Measurements from ENCODE around the gene ASCL4. TPM values are rescaled to one million over a fixed set of nuclear protein-coding genes. Genes with fewer than 3 reads are reported as not detected.

Gene ASCL4
- total and polyA plus RNA-seq, 2 of the 13 experiments (the other 11 are each of a cell fraction or from before 2014, with no cell fraction given) = not detected

DNA sequence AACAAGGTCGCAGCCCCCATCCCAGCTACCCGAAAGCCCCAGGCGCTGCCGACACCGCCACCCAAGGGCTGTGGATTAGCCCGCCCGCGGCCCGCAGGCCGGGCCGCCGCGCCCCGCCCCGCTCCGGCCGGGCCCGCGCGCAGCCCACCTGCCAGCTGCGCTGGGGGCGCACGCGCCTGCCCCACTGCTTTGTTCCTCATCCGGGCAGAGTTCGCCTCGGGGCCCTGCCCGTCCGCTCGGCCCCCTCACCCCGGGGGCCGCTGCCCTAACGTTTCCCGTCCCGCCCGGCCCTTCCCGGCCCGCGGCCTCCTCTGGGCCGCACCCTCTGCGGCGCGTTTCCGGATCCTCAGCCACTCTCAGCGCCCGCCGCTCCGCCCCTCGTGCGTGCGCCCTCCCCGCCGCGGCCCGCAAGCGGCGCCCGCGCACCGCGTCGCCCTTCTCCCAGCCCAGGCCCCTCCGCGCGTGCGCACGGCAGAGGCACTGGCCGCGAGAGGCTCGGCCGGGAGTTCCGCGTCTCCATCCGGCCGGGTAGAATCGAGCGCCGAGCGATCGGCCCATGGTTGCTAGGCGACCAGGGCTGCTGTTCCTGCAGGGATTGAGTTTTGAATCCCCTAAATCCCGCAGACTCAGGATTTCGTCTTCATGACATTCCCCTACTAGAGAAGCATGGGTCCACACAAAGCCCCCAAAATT is 13.5 kb upstream of the ASCL4 start, which contains the start of gene PRDM4 (continued):
- TF ChIP-seq, protein P1, sequence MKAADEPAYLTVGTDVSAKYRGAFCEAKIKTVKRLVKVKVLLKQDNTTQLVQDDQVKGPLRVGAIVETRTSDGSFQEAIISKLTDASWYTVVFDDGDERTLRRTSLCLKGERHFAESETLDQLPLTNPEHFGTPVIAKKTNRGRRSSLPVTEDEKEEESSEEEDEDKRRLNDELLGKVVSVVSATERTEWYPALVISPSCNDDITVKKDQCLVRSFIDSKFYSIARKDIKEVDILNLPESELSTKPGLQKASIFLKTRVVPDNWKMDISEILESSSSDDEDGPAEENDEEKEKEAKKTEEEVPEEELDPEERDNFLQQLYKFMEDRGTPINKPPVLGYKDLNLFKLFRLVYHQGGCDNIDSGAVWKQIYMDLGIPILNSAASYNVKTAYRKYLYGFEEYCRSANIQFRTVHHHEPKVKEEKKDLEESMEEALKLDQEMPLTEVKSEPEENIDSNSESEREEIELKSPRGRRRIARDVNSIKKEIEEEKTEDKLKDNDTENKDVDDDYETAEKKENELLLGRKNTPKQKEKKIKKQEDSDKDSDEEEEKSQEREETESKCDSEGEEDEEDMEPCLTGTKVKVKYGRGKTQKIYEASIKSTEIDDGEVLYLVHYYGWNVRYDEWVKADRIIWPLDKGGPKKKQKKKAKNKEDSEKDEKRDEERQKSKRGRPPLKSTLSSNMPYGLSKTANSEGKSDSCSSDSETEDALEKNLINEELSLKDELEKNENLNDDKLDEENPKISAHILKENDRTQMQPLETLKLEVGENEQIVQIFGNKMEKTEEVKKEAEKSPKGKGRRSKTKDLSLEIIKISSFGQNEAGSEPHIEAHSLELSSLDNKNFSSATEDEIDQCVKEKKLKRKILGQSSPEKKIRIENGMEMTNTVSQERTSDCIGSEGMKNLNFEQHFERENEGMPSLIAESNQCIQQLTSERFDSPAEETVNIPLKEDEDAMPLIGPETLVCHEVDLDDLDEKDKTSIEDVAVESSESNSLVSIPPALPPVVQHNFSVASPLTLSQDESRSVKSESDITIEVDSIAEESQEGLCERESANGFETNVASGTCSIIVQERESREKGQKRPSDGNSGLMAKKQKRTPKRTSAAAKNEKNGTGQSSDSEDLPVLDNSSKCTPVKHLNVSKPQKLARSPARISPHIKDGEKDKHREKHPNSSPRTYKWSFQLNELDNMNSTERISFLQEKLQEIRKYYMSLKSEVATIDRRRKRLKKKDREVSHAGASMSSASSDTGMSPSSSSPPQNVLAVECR (CRISPR knock-in tag; IDR thresholded peaks at IDR 0.05; ENCODE audit: borderline replicate concordance) = peak; percentile 72; the same call in 1 of the 2 replicates
- TF ChIP-seq, protein P2, sequence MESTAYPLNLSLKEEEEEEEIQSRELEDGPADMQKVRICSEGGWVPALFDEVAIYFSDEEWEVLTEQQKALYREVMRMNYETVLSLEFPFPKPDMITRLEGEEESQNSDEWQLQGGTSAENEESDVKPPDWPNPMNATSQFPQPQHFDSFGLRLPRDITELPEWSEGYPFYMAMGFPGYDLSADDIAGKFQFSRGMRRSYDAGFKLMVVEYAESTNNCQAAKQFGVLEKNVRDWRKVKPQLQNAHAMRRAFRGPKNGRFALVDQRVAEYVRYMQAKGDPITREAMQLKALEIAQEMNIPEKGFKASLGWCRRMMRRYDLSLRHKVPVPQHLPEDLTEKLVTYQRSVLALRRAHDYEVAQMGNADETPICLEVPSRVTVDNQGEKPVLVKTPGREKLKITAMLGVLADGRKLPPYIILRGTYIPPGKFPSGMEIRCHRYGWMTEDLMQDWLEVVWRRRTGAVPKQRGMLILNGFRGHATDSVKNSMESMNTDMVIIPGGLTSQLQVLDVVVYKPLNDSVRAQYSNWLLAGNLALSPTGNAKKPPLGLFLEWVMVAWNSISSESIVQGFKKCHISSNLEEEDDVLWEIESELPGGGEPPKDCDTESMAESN (CRISPR knock-in tag; conservative IDR thresholded peaks at IDR 0.05) = no peak
- TF ChIP-seq NR2C2 (CRISPR knock-in tag; IDR thresholded peaks at IDR 0.05; ENCODE audit: borderline replicate concordance) = no peak
- no peak for TF ChIP-seq AKNA (CRISPR knock-in tag; IDR thresholded peaks at IDR 0.05; ENCODE audit: borderline replicate concordance)
- TF ChIP-seq NFRKB (IDR thresholded peaks at IDR 0.05) = no peak
- no peak for TF ChIP-seq ZNF124 (CRISPR knock-in tag; IDR thresholded peaks at IDR 0.05)
- no peak for TF ChIP-seq ZNF501 (CRISPR knock-in tag; IDR thresholded peaks at IDR 0.05)
- no peak for TF ChIP-seq ZNF253 (CRISPR knock-in tag; IDR thresholded peaks at IDR 0.05; ENCODE audit: borderline replicate concordance)
- no peak for TF ChIP-seq ARNT2 (CRISPR knock-in tag; IDR thresholded peaks at IDR 0.05; ENCODE audit: low read depth)
- TF ChIP-seq ZFYVE20 (CRISPR knock-in tag; IDR thresholded peaks at IDR 0.05; ENCODE audit: borderline replicate concordance, low read depth) = no peak
- peak; percentile 85 for TF ChIP-seq ZNF441 (CRISPR knock-in tag; IDR thresholded peaks at IDR 0.05; ENCODE audit: borderline replicate concordance)
- no peak for TF ChIP-seq ZFP37 (CRISPR knock-in tag; IDR thresholded peaks at IDR 0.05; ENCODE audit: borderline replicate concordance)
- TF ChIP-seq PAX8 (CRISPR knock-in tag; IDR thresholded peaks at IDR 0.05; ENCODE audit: borderline replicate concordance) = no peak
- TF ChIP-seq DDIT3 (CRISPR knock-in tag; IDR thresholded peaks at IDR 0.05) = no peak
- TF ChIP-seq TRIM24 (CRISPR knock-in tag; IDR thresholded peaks at IDR 0.05) = no peak
- TF ChIP-seq MTF2 (CRISPR knock-in tag; IDR thresholded peaks at IDR 0.05; ENCODE audit: borderline replicate concordance) = no peak
